ENCODE data around the gene ITGB4. TPM values are rescaled to one million over a fixed set of nuclear protein-coding genes. Genes with fewer than 3 reads are reported as not detected.
"Not testable (repeated sequence)": the region's sequence is repeated elsewhere in the genome, so short reads cannot be mapped to it uniquely, and the experiment has no call there.

The ITGB4 gene
- polyA plus RNA-seq, 4 donors = 9.0 to 15.4 (median 12.4) TPM

GRCh38 chr17:75764711-75765421, 43.6 kb downstream of the ITGB4 start, which contains the start of gene GALK1:
Gene GALK1 (minus strand): TSS chr17:75765192. CDS start chr17:75765136, 56 bp downstream.
- no peak for DNase-seq (ENCODE audit: low read depth in 4 of 4, low spot score in 3 of 4)

GRCh38 chr17:75765981-75766380, 44.7 kb downstream of the ITGB4 start:
- DNase-seq (ENCODE audit: low read depth in 4 of 4, low spot score in 3 of 4) = no peak

GRCh38 chr17:75767881-75768280, 46.6 kb downstream of the ITGB4 start:
- no peak for DNase-seq (ENCODE audit: low read depth in 4 of 4, low spot score in 3 of 4)

GRCh38 chr17:75769536-75769935, 48.3 kb downstream of the ITGB4 start:
- no peak for DNase-seq (ENCODE audit: low read depth in 4 of 4, low spot score in 3 of 4)

- no peak for DNase-seq (ENCODE audit: low read depth in 4 of 4, low spot score in 3 of 4)
Measured at GRCh38 chr17:75771334-75772281, 50.3 kb downstream of the ITGB4 start.

- DNase-seq (ENCODE audit: low read depth in 4 of 4, low spot score in 3 of 4) = no peak
Measured at GRCh38 chr17:75773121-75773807, 52.0 kb downstream of the ITGB4 start.

GRCh38 chr17:75773808-75774470, 52.7 kb downstream of the ITGB4 start:
- no peak for DNase-seq (ENCODE audit: low read depth in 4 of 4, low spot score in 3 of 4)

- no peak for DNase-seq (ENCODE audit: low read depth in 4 of 4, low spot score in 3 of 4)
Measured at GRCh38 chr17:75774471-75774990, 53.3 kb downstream of the ITGB4 start.

GRCh38 chr17:75774991-75775668, 53.9 kb downstream of the ITGB4 start:
- no peak for DNase-seq (ENCODE audit: low read depth in 4 of 4, low spot score in 3 of 4)

GRCh38 chr17:75776386-75777295, 55.4 kb downstream of the ITGB4 start:
- DNase-seq (ENCODE audit: low read depth in 4 of 4, low spot score in 3 of 4) = no peak

- DNase-seq (ENCODE audit: low read depth in 4 of 4, low spot score in 3 of 4) = no peak
Measured at GRCh38 chr17:75777296-75777922, 56.1 kb downstream of the ITGB4 start.

- DNase-seq (ENCODE audit: low read depth in 4 of 4, low spot score in 3 of 4) = not testable (repeated sequence)
Measured at GRCh38 chr17:75778066-75778860, 57.0 kb downstream of the ITGB4 start.

GRCh38 chr17:75778861-75779249, 57.6 kb downstream of the ITGB4 start:
- no peak for DNase-seq (ENCODE audit: low read depth in 4 of 4, low spot score in 3 of 4)

GRCh38 chr17:75779250-75779986, 58.2 kb downstream of the ITGB4 start:
- peak in 3 of 4 donors; percentile 98 to 99 (median 99) for DNase-seq (ENCODE audit: low read depth in 4 of 4, low spot score in 3 of 4)

- peak in 1 of 4 donors; percentile 98 for DNase-seq (ENCODE audit: low read depth in 4 of 4, low spot score in 3 of 4)
Measured at GRCh38 chr17:75779987-75780889, 59.0 kb downstream of the ITGB4 start.
